Hindlimb muscle (tissue), 1 donor: Measurements from ENCODE around the gene ZXDC. TPM values are rescaled to one million over a fixed set of nuclear protein-coding genes. Genes with fewer than 3 reads are reported as not detected.
A peak's percentile ranks its signal among the peaks of the same experiment; 100 is the strongest.

Source experiments
- DNase-seq: peaks from one replicate; pipeline ENCODE4 v3.0.0-alpha.2; 2013
- polyA plus RNA-seq: library from polyadenylated mRNA; unstranded; fragments of 120-200 nt; gene quantifications from one replicate; pipeline ENCODE4 v1.2.1, GENCODE V29; 2013; ENCODE audit not compliant: insufficient read length

Gene ZXDC
- polyA plus RNA-seq, 1 donor, result 32.9 TPM

DNA sequence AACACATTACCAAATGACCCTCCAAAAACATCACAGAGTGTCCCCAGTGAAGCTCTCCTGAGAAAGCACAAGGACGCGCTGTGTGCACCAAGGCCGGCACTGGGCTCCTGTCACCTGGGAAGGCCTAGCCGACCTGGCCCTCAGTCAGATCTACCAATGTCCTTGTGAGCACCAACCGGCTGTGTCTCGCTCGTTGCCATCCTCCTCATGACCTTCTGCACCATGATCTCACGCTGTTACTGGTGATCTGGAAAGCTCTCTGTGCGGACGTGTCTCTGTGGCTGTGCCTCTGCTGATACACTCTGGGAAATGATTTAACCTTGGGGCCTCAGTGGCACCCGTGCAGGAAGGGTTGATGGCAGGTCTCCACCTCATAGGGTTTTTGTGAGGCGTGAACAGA lies 24.2 kb downstream of the ZXDC start:
- DNase-seq, result no peak

DNA sequence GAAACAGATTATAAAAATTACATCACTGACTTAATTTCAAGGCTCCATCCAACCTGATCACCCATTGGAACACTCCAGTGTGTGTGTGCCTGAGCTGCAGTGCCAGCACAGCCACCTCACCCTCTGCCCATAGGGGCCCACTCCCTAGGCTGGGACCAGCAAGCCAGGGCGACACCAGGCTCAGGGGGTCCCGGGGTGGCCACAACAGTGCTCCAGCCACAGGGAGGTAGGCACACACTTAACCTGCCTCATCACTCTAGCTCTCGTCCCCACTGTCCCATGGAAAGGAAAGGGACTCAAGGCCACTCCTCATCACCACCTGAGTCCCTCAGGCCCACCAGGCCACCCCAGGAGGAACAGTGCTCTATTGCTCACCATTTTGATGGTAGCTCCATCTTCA lies 24.9 kb downstream of the ZXDC start:
- DNase-seq, result no peak

DNA sequence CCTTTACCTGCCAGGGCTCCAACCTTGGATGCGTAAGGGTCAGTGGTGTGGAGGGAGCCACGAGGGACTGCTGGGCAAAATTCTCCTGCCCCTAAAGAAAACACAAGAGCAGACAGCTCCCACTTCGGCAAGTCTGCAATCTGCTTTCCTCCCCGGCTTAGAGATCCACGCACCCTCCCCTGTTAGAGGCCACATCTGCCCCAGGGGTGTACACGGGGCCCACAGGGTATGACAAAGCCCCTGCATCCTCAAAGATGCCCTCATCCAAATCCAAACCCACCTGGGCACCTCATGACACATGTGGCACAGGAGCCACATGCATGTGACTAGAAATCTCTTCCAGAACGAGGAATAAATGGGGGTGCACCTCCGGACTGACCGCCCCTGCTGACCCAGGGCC lies 25.5 kb downstream of the ZXDC start:
- DNase-seq, result no peak

DNA sequence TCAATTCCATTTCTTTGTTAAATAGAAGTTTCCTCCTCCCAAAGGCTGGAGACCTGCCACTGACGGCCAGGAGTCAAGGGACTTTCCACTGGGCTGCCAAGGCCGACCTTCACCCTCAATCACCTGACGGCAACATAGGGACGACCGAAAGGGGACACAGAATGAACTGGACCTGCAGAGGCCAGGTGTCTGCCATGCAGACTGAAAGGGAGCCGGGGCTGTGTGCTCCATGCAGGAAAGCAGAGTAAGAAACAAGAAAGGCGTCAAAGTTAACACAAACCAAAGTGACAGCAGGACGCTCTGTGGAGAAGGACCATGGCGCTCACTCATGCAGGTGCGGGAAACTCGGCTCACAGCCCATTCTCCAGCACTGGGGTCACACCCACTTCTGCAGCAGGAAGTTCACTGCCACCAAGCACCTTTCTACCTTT lies 26.1 kb downstream of the ZXDC start:
- no peak for DNase-seq

DNA sequence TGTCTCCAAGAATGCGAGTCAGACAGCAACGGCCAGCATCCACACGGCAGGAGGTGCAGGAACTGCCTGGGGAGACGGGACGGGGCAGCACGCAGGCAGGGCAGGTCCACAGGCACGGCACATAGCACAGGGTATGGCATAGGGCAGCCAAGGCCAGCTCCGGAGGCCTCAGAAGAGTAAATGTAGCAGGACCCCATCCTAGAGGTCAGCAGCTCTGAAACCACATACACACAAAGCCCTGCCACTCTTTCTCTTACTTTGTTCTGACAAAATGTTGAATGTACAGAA lies 26.9 kb downstream of the ZXDC start:
- DNase-seq, result no peak

DNA sequence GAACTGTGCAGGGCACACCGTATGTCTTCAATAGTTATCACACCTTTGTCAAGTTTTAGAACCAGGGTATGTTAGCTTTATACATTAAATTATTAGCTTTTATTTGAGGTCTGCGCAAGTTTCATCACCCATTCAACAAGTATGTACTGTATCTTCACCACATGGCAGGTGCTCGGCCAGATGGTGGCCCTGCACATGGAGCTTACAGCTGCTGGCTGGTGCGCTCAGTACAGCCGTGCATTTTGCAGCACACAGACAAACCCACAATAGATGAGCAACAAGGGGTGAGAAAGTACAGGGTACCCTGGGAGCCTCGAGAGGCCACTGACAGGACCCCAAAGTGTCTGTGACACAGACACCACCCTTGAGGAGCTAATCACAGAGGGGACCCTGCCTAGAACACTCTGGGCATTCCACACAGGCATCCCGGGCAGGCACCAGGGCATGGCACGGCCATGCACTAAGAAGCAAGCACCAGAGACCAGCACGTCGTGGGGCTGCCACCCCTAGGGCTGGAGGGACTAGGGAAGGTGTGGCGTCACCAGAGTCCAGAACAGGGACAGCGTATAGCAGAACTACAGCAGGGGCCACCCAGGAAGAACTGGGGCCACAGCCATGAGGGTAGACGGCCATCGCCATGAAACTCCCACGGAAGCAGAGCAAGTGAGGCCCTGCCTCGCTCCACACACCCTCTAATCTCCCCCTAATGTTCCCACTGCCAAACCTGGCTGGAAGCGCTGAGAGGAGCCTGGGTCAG lies 27.4 kb downstream of the ZXDC start:
- DNase-seq, result no peak

DNA sequence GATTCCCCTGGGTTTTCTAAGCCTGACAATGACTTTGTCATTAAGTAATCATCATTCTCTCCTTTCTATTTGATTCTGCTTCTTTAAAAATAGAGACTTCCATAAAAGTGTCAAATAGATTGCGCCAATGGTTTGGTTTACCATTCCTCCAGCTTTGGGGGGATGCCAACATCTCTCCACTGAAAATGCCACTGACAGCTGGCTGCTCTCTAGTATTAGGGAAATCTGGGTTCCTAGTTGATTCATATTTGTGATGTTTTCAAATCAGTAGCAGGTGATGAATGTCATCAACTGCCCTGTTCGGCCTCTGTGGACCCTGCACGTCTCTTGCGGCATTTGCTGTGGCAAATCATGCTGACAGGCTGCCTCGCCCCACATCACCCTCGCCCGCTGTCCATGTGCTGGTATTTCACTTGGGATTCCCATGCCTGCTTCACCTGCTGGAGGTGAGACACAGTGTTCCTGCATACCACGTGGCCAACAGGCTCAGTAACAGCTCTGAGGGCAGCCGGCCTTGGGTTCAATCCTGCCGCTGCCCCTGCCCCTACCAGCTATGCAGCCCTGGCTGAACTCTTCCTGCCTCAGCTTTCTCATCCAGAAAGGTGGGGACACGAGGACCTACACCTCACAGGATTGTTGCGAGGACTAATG lies 28.1 kb downstream of the ZXDC start:
- DNase-seq, result no peak

DNA sequence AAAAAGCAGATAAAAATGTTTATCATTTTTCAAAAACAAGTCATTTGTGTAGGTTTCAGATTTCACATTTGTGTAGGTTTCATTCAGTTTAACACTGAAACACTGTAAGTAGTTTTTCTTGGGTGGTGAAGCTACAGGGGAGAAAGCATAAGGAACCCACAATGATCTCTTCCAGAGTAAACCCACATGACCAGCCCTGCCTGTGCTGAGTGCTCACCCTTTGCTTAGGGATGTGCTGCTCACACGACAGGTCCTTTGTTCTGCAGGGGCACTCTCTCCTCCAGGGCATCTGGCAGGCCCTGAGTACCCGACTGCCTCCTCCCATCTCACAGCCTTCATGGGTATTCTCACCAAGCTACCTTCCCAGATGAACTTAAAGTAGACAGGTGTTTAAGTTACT lies 28.9 kb downstream of the ZXDC start:
- DNase-seq, result no peak

DNA sequence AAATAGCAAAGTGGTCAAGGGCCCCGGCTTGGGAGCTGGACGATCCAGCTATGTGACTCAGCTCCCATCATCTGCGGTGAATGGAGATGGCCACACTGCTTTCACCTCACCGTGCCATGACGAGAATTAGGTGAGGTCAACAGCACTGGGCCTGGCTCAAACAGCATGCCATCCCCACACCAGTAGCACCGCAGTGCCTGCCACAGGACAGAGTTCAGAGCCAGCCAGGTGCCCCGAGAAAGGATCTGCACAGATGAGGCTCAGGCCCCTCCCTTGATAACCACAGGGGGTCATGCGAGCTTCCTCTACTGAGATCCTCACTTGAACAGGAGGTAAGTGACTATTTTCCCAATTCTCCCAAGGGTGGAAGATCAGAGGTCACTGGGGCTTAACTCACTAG lies 29.4 kb downstream of the ZXDC start:
- no peak for DNase-seq

DNA sequence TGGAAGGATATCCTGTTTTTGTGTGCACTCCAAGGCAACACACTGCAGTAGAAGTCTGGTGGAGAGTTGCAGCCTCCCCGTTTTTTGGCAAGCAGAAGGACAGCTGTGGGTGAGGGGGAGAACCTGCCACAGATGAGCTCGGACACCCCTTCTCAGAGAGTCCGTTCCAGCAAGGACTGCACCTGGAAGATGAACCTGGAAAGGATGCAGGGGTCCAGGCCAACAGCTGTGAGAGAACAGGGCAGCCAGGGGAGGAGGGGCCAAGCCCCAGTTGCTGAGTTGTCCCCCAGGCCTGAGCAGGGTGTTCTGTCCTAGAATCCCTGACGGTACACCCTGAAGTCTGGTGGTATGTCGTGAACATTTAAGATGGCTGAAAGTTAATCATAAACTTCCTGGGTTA lies 30.2 kb downstream of the ZXDC start:
- DNase-seq, result no peak

DNA sequence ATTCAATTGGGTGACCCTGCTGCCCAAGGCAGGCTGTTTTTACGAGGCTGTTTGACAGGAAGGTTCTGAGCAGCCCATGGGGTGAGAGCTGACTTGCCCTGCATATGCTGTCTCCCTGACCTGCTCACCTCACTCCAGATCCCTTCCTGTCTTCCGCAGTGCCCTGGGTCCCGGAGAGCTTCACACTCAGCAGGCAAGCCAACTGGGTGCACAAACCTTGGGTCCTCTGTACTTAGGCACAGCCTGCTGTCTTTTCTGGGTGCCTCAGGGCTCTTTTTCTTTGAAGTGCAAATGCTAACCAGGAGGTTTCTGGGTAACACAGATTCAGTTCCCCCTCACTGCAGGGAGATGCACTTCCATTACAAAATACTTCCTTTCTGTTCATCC lies 32.8 kb downstream of the ZXDC start:
- DNase-seq, result no peak

DNA sequence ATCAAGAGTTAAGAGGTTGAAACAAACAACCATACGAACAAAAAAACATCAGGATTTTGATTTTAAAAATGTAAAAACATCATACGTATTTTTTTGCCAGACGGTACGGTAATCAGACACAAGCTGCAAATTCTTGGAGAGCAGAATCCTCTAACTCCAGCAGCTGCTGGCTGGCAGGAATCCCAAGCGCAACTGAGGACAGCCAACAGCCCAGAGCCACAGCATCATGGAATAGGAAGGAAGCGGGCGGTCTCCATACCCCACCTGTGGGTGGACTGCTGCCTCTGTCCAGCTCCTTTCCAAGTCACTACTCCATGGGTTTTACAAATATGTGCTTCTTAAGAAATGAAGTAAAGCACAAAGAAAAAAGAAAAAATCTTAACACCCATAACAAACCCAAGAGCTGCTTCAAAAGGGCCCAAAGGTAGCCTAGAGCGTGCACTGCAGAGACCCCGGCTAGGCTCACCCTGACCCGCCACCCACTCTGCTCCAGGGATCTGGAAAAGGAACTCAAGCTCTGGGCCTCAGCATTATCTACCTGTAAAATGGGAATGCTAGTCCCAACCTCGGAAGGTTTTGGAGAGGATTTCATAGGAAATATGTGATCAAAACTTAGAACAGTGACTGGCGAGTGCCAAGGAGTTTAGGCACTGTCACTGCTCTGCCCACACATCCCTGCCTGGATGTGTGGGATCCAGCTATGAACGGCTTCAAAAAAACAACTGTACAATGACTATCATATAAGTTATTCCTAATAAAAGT lies 33.4 kb downstream of the ZXDC start:
- DNase-seq, result peak; percentile 86

DNA sequence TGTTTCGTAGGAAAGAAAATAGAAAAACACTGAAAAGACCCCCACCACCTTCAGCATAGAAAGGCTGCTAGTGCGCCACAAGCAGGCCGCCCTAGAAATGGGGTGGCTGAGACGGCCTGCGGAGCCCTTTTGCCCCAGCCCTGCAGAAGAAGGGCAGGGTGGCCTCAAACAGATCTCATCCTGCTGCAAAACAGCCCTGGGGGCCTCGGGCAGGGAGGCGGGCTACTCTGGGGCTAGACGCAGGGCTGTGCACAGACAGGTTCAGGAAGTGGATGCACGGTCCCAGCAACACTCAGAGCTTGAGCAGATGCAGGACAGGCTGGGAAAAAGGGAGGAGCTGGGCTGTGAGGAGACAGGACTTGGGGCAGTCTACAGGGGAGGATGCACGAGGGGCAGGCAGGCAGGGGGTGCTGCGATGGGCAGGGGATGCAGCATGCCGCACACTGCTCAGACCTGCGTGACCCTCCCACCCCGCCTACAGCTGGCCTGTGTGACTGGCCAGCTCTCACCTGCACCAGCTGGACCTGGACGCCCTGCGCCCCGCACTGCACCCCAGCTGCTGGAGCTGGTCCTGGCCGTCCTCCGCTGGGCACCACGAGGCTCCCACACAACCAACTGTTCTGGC lies 34.3 kb downstream of the ZXDC start:
- DNase-seq, result no peak

DNA sequence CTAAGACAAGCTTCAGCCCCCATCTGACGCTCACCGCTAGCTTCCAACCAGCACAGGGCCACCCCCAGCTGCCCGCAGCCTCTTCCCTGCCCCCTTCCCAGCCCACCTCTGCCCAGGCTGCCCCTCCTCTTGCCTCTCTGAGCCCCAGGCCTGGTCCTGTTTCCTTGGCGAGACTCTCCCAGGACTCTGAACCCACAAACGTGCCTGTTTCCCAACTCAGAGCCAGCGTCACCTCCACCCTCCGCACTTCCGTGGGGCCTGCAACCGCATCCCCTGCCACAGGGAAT lies 35.0 kb downstream of the ZXDC start:
- DNase-seq, result no peak

DNA sequence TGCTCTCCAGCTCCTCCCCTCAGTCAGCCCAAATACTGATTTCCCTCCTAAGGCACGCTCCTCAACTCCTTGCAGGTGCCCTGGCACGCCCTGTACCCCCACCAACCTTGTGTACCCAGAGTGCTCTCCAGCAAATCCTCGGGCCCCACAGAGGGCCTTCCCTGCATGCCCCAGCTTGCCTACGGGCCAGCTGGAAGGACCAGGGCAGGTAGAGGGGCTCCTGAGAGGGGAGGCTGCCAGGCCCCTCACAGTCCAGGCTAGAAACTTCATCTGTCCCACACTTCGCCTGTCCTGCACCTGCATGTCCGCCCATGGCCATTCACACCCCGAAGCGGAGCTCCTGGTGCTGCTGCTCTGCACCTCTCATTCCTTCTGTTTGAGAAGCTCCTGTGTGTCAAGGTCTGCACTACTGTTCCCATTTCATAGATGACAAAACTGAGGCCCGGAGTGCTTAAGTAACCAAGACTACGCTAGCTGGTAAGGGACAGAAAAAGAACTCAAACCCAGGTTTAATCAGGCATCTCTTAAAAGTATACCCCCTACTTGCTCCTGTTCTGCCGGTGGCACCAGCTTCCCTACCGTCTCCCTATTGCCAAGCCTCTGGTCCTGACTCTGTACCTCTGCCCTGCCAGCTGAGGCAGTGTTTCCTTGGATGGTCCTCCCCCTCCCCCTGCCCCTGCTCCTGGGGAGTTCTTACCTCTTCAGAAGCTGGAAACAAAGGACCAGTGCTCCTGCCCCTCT lies 35.6 kb downstream of the ZXDC start:
- DNase-seq, result no peak

DNA sequence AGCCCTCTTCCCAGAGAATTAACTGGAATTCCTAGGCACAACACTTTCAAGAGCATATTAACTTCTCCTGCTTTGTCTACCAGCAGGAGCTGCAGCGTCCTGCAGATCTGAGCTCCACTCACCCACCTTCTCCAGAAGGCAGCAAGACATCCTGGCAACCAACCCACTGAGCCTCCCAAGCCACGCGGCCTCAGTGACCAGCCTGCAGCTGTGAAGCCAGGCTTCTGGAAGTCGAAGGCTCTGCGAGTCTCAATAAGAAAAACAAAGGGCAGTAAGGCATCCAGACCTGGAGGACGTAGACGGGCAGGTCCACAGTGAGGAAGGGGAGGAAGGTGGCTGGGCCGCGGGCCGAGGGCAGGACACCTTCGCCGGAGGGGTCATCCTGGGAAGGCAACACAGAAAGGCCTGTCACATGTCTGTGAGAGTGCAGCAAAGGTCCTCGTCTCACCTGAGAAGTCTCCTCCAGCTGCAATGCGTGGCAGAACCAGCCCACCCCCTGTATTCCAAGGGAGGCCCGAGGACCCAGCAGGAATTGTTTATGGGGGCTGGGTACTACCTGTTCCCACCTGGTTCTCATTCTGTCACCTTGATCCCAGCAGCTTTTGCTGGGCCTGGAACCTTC lies 36.2 kb downstream of the ZXDC start:
- no peak for DNase-seq

DNA sequence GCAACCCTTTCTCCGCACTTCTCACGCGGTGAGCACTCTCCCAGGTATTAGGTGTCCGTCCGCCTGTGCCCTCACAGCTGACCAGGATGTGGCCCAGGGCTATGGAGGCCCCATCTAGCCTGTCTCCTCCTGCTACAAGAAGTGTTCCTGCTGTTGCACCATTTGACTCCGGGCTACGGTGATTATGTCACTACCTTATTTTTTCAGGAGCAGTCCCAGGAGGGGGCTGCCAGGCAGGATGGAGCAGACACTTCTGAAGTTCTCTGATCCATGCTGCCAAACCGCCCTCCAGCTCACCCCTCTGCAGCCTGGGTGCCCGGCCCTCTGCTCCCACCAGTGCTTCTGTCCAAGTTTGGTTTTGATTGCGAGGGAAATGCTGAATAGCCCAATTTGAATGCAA lies 36.9 kb downstream of the ZXDC start:
- DNase-seq, result no peak

DNA sequence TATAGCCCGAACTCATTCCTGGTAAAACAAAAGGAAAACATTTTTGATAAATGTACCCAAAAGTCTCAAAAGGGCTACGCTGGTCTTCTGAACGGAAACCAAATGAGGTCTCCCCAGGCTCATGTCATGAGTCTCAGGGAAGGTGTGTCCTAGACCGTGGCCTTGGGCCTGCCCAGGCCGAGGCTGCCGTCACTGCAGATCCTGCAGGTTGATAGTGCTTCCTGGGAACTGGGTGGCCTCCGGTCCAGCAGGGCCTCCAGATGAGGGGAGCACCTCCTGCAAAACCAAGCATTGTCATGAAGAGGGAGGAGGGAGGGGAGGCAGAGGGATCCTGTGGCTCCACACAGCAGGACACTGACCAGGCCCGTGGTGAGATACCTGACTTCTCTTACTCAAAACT lies 37.5 kb downstream of the ZXDC start:
- DNase-seq, result no peak

DNA sequence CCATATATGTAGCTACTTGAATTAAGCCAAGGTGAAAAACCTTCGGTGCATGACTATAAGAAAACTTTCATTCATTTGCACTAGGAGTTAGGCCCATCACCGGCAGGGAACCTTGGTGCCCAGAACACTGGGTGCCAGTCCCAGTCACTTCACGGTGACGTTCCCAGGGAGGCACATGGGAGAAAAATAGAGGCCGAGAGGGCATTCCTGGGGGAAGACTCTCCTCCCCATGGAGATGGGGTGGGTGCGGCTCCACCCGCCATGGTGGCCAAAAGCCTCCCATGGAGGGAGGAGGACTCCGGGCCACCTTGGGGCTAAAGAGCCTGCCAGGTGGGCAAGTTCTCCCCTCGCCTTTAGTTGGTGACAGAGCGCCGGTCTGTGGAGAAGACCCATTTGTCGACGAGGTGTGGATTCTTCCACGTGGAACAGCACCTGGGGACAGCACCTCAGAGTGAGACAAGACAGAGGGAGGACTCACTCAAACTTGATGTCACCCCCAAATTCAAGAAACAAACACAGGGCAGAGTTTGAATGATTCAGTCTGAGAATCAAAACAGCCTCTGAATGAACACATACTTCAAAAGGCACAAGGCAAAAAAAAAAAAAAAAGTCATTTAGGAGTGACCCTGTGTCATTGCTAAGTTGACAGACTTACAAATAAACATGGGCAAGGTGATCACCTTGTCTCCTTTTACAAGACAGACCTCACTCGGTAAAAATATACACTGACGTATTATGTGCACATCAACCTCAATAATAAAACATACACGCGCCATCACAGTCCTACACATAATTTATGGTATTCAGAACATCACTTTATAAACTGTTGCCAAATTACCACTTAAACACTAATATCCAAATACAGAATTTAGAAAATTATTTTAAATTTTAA lies 38.6 kb downstream of the ZXDC start:
- no peak for DNase-seq

DNA sequence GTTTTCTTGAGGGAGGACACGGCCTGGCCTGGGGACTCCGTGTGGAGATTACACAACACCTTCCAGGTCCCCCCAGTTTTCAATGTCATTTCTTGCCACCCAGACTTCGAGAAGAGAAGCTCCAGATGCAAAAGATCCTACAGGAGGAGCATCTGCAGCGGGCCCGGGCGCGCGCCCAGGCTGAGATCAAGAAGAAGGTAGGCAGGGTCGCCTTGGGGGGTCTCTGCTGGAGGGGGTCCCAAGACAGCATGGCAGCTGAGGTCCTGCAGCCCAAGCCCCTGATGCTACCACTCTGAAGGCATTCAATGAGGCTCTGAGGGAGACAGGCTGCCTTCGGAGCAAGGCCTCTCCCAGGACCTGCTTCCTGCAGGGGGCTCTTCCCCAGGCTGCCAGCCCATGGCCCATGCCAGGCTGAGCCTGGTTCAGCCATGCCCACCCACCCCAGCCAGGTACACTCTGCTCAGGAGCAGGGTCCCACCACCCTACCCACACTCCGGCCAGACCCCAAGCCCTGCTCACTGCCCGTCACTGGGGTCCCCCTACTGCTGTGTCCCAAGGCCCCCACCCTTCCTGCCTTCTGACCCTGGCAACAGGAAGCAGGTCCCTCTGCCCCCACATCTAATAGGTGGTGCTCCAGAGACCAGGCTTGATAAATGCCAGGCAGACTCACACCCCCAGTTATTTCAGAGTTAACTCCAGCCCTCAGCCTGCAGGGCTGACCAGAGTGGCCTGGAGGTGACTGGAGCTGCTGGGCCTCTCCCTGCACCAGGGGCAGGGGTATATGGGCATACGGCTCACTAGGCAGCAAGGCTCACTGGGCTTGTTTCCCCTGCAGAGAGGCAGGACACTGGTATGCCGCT lies 40.0 kb downstream of the ZXDC start:
- DNase-seq, result no peak
